Liver (tissue), 3 donors: Measurements from ENCODE around the gene GPI.
"Not testable (repeated sequence)": the region's sequence is repeated elsewhere in the genome, so short reads cannot be mapped to it uniquely, and the experiment has no call there.

ENCODE experiments used
- CTCF ChIP-seq: fragments of 150-350 bp; IDR thresholded peaks from 2 replicates; pipeline ENCODE4 v1.5.1; 2017; ENCODE audit warnings: improper control_type of control experiment, low read depth, low read length; ENCODE audit not compliant: missing input control
- TAF1 ChIP-seq: conservative IDR thresholded peaks from 2 replicates; pipeline ENCODE4 v1.6.1; 2016; ENCODE audit warnings: antibody characterized with exemption, mild to moderate bottlenecking
- YY1 ChIP-seq: IDR thresholded peaks from 2 replicates; pipeline ENCODE4 v1.6.1; 2016; ENCODE audit warnings: antibody characterized with exemption, mild to moderate bottlenecking
- donor health status: healthy.
- donor health status: healthy.

- not testable (repeated sequence) for TF ChIP-seq CTCF, TAF1, YY1
These were observed 4.2 kb downstream of the GPI start for GRCh38 chr19:34369166-34369565.
